SK-N-SH treated with all-trans-retinoic acid at 6 μM for 48 hours (cell line): ENCODE data around the gene VIT.

ENCODE experiments used
- CREB5 ChIP-seq: fragments of 250-450 bp; sonication (Bioruptor Pico); IDR thresholded peaks from 2 replicates; pipeline ENCODE4 v1.5.1; 2020; ENCODE audit warnings: low read depth, mild to moderate bottlenecking, moderate library complexity
- OSR1 ChIP-seq: fragments of 250-450 bp; sonication (Bioruptor Pico); IDR thresholded peaks from 2 replicates; pipeline ENCODE4 v1.8.0; 2022; ENCODE audit warnings: moderate library complexity, mild to moderate bottlenecking, inconsistent platforms
- TF ChIP-seq, protein P1 (sequence below): fragments of 250-450 bp; sonication (Bioruptor Pico); IDR thresholded peaks from 2 replicates; pipeline ENCODE4 v1.5.0; 2020; ENCODE audit warnings: mild to moderate bottlenecking, moderate library complexity

DNA sequence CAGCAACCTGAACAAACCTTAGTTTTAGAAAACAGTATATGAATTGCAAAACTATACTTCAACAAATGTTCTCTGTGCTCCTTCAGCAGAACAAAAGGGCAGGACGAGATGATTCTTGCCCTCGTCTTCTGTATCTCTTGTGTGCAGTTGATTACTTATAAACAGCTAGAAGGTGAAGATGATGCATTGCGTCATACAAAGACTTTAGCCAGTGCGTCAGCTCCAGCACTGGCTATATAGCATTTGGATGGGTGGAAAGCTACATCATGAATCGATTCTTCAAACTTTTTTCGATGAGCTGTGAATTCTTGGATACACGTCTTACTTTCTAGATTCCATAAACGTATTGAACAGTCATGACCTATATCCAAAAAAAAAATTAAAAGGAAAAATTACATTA, 152.8 kb downstream of the VIT start:
- TF ChIP-seq, protein P1, sequence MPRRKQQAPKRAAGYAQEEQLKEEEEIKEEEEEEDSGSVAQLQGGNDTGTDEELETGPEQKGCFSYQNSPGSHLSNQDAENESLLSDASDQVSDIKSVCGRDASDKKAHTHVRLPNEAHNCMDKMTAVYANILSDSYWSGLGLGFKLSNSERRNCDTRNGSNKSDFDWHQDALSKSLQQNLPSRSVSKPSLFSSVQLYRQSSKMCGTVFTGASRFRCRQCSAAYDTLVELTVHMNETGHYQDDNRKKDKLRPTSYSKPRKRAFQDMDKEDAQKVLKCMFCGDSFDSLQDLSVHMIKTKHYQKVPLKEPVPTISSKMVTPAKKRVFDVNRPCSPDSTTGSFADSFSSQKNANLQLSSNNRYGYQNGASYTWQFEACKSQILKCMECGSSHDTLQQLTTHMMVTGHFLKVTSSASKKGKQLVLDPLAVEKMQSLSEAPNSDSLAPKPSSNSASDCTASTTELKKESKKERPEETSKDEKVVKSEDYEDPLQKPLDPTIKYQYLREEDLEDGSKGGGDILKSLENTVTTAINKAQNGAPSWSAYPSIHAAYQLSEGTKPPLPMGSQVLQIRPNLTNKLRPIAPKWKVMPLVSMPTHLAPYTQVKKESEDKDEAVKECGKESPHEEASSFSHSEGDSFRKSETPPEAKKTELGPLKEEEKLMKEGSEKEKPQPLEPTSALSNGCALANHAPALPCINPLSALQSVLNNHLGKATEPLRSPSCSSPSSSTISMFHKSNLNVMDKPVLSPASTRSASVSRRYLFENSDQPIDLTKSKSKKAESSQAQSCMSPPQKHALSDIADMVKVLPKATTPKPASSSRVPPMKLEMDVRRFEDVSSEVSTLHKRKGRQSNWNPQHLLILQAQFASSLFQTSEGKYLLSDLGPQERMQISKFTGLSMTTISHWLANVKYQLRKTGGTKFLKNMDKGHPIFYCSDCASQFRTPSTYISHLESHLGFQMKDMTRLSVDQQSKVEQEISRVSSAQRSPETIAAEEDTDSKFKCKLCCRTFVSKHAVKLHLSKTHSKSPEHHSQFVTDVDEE (CRISPR knock-in tag): no peak
- TF ChIP-seq OSR1 (CRISPR knock-in tag) (no peak), CREB5 (CRISPR knock-in tag) (no peak)
